GM13977 (cell line): Measurements from ENCODE around the gene WDR6.

Experiments used
- DNase-seq: peaks from one replicate; pipeline ENCODE4 v3.0.0; 2012; ENCODE audit warnings: low spot score
- in situ Hi-C: fragments of 300-500 bp; cut with MboI; formaldehyde crosslinking; loops from one replicate; pipeline ENCODE4 v1.12.0; 2022; ENCODE audit warnings: low sequenced_read_pairs, low pct_unique_long_range_greater_than_20kb, mixed read lengths, inconsistent platforms; ENCODE audit not compliant: unreplicated experiment
- TF ChIP-seq, protein P1 (sequence below): IDR thresholded peaks from 2 replicates; pipeline ENCODE4 v1.5.1; 2012; ENCODE audit warnings: mild to moderate bottlenecking, control low read depth; ENCODE audit not compliant: insufficient read depth; ENCODE audit errors: extremely low read depth, missing control alignments

The WDR6 gene, protein sequence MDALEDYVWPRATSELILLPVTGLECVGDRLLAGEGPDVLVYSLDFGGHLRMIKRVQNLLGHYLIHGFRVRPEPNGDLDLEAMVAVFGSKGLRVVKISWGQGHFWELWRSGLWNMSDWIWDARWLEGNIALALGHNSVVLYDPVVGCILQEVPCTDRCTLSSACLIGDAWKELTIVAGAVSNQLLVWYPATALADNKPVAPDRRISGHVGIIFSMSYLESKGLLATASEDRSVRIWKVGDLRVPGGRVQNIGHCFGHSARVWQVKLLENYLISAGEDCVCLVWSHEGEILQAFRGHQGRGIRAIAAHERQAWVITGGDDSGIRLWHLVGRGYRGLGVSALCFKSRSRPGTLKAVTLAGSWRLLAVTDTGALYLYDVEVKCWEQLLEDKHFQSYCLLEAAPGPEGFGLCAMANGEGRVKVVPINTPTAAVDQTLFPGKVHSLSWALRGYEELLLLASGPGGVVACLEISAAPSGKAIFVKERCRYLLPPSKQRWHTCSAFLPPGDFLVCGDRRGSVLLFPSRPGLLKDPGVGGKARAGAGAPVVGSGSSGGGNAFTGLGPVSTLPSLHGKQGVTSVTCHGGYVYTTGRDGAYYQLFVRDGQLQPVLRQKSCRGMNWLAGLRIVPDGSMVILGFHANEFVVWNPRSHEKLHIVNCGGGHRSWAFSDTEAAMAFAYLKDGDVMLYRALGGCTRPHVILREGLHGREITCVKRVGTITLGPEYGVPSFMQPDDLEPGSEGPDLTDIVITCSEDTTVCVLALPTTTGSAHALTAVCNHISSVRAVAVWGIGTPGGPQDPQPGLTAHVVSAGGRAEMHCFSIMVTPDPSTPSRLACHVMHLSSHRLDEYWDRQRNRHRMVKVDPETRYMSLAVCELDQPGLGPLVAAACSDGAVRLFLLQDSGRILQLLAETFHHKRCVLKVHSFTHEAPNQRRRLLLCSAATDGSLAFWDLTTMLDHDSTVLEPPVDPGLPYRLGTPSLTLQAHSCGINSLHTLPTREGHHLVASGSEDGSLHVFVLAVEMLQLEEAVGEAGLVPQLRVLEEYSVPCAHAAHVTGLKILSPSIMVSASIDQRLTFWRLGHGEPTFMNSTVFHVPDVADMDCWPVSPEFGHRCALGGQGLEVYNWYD

DNA sequence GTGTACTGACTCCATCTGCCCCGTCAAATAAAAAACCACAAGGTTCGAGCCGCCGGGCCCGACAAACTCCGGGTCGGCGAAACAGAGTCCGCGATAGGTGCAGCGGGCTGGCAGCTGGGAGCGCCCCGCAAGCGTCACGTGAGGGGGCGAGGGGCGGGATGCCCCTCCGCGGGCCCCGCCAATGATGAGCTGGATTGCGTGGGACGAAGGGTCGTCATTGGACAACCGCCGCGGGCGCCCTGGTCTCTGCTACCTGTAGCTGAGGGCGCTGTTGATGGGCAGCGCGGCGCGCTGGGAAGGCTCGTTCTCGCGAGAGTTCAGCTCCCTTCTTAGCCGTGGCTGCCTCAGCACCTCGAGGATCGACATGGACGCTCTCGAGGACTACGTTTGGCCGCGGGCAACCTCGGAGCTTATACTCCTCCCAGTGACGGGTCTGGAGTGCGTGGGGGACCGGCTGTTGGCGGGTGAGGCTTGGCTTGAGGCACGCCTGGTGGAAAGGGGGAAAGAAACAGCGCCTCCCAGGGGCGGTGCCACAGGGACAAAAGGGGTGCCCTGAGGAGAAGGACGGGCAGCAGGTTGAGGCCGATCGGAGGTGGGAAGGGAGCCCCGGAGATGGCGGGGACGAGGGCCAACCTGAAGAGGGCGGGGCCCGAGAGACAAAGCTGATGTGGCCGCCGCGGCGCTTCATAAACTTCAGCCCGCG, at the start of gene WDR6:
TSS of gene WDR6 (plus strand) at position 324 of the 703 bp plus-strand sequence. CDS start at position 365, 41 bp downstream.
- DNase-seq = peak; percentile 98
- TF ChIP-seq, protein P1, sequence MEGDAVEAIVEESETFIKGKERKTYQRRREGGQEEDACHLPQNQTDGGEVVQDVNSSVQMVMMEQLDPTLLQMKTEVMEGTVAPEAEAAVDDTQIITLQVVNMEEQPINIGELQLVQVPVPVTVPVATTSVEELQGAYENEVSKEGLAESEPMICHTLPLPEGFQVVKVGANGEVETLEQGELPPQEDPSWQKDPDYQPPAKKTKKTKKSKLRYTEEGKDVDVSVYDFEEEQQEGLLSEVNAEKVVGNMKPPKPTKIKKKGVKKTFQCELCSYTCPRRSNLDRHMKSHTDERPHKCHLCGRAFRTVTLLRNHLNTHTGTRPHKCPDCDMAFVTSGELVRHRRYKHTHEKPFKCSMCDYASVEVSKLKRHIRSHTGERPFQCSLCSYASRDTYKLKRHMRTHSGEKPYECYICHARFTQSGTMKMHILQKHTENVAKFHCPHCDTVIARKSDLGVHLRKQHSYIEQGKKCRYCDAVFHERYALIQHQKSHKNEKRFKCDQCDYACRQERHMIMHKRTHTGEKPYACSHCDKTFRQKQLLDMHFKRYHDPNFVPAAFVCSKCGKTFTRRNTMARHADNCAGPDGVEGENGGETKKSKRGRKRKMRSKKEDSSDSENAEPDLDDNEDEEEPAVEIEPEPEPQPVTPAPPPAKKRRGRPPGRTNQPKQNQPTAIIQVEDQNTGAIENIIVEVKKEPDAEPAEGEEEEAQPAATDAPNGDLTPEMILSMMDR = peak; percentile 42
- in situ Hi-C loops = no loop called here

DNA sequence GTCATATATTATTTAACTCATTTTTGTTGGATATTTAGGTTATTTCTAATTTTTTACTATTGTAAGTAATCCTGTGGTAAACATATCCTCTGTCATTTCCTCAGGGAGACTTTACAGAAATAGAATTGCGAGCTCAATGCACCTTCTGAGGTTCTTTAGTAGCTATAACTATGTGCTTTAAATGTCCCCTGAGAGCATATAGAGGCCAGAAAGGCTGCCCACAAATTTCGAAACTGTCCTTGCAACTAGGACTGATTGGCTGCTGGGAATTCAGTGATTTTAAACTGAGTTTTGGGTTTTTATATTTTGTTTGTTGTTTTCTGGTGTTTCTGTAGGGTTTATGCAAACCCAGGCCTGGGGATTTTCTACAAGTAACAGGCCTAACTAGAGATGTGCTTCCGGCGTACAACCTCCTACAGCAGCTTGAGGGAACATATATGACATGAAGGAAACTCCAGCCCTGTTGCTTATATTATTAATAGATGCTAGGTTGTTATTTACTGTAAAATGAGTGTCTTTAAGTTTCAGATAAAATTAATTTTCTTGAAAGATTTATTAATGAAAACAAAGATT, 46.3 kb upstream of the WDR6 start:
- in situ Hi-C loops = no loop called here
- TF ChIP-seq, protein P1 = no peak
- DNase-seq = peak; percentile 26

DNA sequence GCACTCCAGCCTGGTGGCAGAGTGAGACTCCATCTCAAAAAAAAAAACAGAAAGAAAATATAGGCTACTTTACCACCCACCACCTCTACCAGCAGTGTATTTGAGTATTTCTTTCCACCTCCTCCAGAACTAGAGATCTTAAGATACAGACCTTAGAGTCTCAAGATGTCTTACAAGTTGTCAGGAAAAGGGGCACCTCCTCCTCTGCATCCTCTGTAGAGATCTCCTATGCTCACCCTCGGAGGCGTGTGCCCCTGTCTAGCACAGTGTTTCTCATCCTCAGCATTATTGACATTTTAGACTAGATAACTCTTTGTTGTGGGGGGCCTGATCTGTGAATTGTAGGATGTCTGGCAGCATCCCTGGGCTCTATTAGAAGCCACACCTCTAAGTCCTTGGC, 44.9 kb upstream of the WDR6 start:
- DNase-seq = no peak
- in situ Hi-C loops = no loop called here
- TF ChIP-seq, protein P1 = no peak

DNA sequence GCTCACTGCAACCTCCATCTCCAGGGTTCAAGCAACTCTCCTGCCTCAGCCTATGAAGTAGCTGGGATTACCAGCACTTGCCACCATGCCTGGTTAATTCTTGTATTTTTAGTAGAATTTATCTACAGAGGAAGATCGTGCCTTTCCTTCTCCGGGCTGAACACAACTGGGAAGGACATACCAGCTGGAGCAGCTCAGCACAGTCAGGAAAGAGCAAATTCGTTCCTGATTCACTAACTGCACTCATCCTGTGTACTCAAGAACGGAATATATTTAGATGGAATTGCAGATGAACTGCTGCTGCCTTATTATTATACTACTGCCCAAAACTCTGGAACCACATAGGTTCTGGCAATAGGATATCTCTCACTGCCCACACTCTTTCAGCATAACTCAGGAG, 44.3 kb upstream of the WDR6 start:
- TF ChIP-seq, protein P1 = no peak
- in situ Hi-C loops = no loop called here
- no peak for DNase-seq

DNA sequence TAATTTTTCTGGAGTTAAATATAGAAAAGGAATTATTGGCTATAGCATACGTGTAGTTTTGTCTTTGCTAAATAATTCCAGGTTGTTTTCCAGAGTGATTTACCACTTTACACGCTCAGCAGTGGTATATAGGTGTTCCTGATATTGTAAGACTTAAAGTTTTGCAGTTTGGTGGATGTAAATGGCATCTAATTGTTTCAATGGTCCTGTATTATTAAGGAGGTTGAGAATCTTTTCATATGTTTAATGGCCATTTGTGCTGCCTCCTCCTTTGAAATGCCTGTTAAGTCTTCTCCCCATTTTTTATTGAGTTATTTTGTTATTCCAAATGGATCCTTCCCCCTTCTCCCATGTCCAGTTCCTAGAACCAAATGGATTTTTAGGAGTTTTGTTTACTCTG, 43.6 kb upstream of the WDR6 start:
- TF ChIP-seq, protein P1 = no peak
- no peak for DNase-seq
- in situ Hi-C loops = no loop called here
